Aorta (tissue), 5 donors: ENCODE results near the gene ZBTB7C. TPM values are rescaled to one million over a fixed set of nuclear protein-coding genes. Genes with fewer than 3 reads are reported as not detected.
"Not testable (repeated sequence)": the region's sequence is repeated elsewhere in the genome, so short reads cannot be mapped to it uniquely, and the experiment has no call there.

Source experiments
- ATAC-seq: fragments of 200-7000 bp; cut with Tn5 transposase; one replicate; pipeline ENCODE4 v1.9.1; 2022; ENCODE audit warnings: moderate library complexity; ENCODE audit not compliant: low FRiP score
- DNase-seq, 2 donors: peaks; one replicate each; pipeline ENCODE4 v3.0.0-alpha.2; 2020
- H3K27ac ChIP-seq, 2 donors: one replicate each; pipeline ENCODE4 v1.5.1; 2013; ENCODE audit warnings: low read length in 2 of 2, mild to moderate bottlenecking in 2 of 2, moderate library complexity in 2 of 2, control low read depth in 1 of 2, inconsistent platforms in 1 of 2, low read depth in 1 of 2
- H3K27me3 ChIP-seq, 2 donors: one replicate each; pipeline ENCODE4 v1.6.1; 2013; ENCODE audit warnings: control low read depth in 1 of 2, low read length in 1 of 2, mild to moderate bottlenecking in 1 of 2, moderate library complexity in 1 of 2; ENCODE audit not compliant: insufficient read depth in 2 of 2, control insufficient read depth in 1 of 2
- H3K36me3 ChIP-seq, 2 donors: one replicate each; pipeline ENCODE4 v1.6.1; 2013; ENCODE audit warnings: control low read depth in 1 of 2, low read length in 1 of 2, mild to moderate bottlenecking in 1 of 2; ENCODE audit not compliant: insufficient read depth in 2 of 2, control insufficient read depth in 1 of 2
- H3K4me1 ChIP-seq, 2 donors: one replicate each; pipeline ENCODE4 v1.6.1; 2013; ENCODE audit warnings: low read length in 2 of 2, control low read depth in 1 of 2, mild to moderate bottlenecking in 1 of 2, moderate library complexity in 1 of 2; ENCODE audit not compliant: insufficient read depth in 2 of 2, control insufficient read depth in 1 of 2
- H3K4me3 ChIP-seq, 2 donors: one replicate each; pipeline ENCODE4 v1.5.1; 2013; ENCODE audit warnings: low read length in 2 of 2, control low read depth in 1 of 2, mild to moderate bottlenecking in 1 of 2
- H3K9me3 ChIP-seq: one replicate; pipeline ENCODE4 v1.6.1; 2013; ENCODE audit warnings: mild to moderate bottlenecking, low read length; ENCODE audit not compliant: control insufficient read depth
- WGBS, 2 donors: extraction: QIAGEN DNeasy Blood & Tissue Kit; methylation state at CpG; one replicate each; pipeline ENCODE4 v1.1.7; 2013; 5-methylcytosine and 5-hydroxymethylcytosine counted together
- intact Hi-C, 2 donors: fragments of 100-400 bp; cut with DNase I; formaldehyde crosslinking; loops; one replicate each; pipeline versions ENCODE4 v1.14.2 to v1.15.0; 2022
- polyA plus RNA-seq, 2 donors: library from polyadenylated mRNA; stranded (reverse); fragments of 200-250 nt; gene quantifications; one replicate each; pipeline ENCODE4 v1.2.3, GENCODE V29; 2013
- total RNA-seq, 2 donors: library from RNA; stranded (reverse); fragmentation: NEBNext Ultra II Directional; extraction: Animal tissue kit (Norgen Biotek cat#: 25700); gene quantifications; one replicate each; pipeline ENCODE4 v1.2.1, GENCODE V29; 2021
- donor health status: healthy with polysubstance abuse.
- donor health status: Bipolar disorder and iron deficiency.
- donor health status: DM: no; HTN: no; CAD: no.
- donor health status: DM: no; HTN: no; CAD: no.
- donor health status: DM: yes; HTN: yes; CAD: no.

The ZBTB7C gene
- total and polyA plus RNA-seq, 4 donors, result 0.69 to 22.4 (median 10.0) TPM

DNA sequence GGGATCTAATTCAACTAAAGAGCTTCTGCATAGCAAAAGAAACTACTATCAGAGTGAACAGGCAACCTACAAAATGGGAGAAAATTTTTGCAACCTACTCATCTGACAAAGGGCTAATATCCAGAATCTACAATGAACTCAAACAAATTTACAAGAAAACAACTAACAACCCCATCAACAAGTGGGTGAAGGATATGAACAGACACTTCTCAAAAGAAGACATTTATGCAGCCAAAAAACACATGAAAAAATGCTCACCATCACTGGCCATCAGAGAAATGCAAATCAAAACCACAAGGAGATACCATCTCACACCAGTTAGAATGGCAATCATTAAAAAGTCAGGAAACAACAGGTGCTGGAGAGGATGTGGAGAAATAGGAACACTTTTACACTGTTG, 127.7 kb downstream of the ZBTB7C start:
- intact Hi-C loops, H3K4me3 ChIP-seq, H3K36me3 ChIP-seq, H3K9me3 ChIP-seq, ATAC-seq, H3K4me1 ChIP-seq, DNase-seq, H3K27ac ChIP-seq, H3K27me3 ChIP-seq: not testable (repeated sequence)

DNA sequence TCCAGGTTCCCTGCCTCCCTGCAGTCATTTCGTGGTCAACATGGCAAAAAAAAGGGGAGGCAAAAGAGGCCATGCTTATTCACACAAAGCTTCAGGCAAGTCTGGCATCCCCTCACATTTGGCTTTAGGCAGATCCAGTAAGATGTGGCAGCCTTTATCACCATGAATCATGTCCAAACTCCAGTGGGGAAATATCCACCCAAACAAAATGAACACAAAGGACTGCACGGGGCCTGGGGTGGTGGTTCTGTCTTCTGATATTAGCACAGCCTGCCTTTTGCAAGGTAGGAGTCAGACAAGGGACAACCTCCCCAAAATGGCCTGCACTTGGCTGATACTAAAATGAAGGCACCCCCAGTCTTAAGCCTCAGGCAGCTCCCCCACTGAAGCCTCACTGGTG, 129.9 kb downstream of the ZBTB7C start:
- no peak for DNase-seq
- H3K9me3 ChIP-seq, result no peaks in the 10 kb centered on the region
- no peaks in the 10 kb centered on the region for H3K27me3 ChIP-seq
- H3K36me3 ChIP-seq, result no peaks in the 10 kb centered on the region
- WGBS, 2 donors, result 19 to 23% methylated on average over 2 of the region's 2 CpGs
- H3K4me3 ChIP-seq, result no peak overlapping the region
- intact Hi-C loops, result no loop called here
- ATAC-seq, result no peak
- no peak overlapping the region for H3K27ac ChIP-seq
- no peaks in the 10 kb centered on the region for H3K4me1 ChIP-seq

DNA sequence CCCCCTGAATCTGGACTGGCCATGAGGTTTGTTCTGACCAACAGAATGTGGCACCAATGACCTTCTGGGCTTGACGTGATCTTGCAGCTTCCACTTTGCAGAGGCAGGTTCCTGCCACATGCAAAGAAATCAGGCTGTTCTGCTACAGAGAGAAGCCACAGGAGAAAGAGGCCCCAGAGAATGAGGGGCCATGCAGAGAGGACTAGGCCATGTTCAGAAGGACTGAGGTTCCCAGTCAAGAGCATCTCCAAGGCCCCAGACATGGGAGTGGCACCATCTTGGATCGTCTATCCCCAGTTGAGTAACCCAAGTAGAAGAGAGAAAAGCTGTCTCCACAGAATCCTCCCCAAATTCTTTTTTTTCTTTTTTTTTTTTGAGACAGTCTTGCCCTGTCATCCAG, 131.1 kb downstream of the ZBTB7C start:
- H3K4me3 ChIP-seq, result no peak overlapping the region
- 91 to 93% methylated on average over 2 of the region's 2 CpGs for WGBS, 2 donors
- H3K9me3 ChIP-seq, result no peaks in the 10 kb centered on the region
- H3K36me3 ChIP-seq, result no peaks in the 10 kb centered on the region
- H3K27me3 ChIP-seq, result no peaks in the 10 kb centered on the region
- no peak overlapping the region for H3K27ac ChIP-seq
- no peak for ATAC-seq
- intact Hi-C loops, result no loop called here
- no peak for DNase-seq
- H3K4me1 ChIP-seq, result no peaks in the 10 kb centered on the region

DNA sequence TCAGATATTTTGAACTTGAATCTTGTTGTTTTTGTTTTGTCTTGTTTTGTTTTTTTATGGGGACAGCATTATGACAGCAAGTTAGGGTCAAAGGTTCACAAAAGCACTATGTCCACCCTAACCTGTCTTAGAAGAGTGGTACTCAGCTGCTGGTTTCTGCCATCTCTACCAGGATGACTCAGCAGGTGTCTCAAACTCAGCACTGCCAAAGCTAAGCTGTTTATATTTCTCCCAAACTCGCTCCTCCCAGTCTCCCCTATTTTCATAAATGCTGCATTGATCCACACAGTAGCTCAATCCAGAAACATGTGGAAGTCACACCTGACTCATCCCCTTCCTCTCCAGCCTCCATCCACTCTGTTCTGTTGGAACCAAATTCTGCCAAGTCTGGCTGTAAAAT, 134.9 kb downstream of the ZBTB7C start:
- Histone ChIP-seq H3K9me3 (no peaks in the 10 kb centered on the region), H3K4me1 (no peaks in the 10 kb centered on the region), H3K4me3 (no peak overlapping the region), H3K27ac (no peak overlapping the region), H3K36me3 (no peaks in the 10 kb centered on the region), H3K27me3 (no peaks in the 10 kb centered on the region)
- intact Hi-C loops, result no loop called here
- ATAC-seq, result no peak
- DNase-seq, result no peak
- WGBS, 2 donors, result 72 to 76% methylated on average over 1 of the region's 1 CpG

DNA sequence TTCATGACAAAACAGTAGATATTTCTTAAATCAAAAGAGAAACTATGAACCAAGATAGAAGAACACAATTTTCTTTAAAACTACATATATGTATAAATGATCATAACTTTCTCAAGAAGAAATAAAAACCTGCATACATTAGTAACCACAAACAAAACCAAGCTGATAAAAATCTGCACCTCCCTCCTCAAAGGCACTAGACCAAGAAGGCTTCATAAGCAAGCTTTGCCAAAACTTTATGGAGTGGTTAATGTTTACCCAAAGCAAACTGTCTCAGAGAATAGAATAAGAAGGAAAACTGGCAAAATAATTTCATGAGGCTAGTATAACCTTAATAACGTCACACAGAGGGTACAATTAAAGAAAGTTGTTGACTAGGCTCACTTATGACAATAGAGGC, 138.3 kb downstream of the ZBTB7C start:
- H3K27ac ChIP-seq, result no peak overlapping the region
- DNase-seq, result no peak
- H3K36me3 ChIP-seq, result no peaks in the 10 kb centered on the region
- WGBS, 2 donors, result 44% methylated on average over 1 of the region's 1 CpG
- intact Hi-C loops, result no loop called here
- H3K9me3 ChIP-seq, result no peaks in the 10 kb centered on the region
- H3K4me1 ChIP-seq, result no peaks in the 10 kb centered on the region
- no peak for ATAC-seq
- no peaks in the 10 kb centered on the region for H3K27me3 ChIP-seq
- H3K4me3 ChIP-seq, result no peak overlapping the region

DNA sequence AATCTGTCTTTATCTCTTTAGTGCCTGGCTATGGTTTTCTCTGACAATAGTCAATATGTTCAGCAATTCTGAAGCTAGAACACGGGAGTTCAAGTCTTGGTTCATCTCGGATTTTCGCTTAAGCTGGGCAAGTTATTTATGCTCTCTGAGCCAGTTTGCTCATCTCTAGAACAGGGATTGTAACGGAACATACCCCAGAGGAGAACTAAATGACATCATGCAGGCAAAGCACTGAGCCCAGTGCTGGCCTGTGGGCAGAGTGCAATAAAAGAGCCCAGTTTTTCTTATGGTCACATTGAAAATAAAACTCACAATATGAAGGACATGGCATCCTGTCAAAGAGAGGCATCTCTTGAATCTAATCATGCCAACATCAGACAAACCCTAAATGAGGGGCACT, 143.9 kb downstream of the ZBTB7C start:
- Histone ChIP-seq H3K27ac (no peak overlapping the region), H3K4me3 (no peak overlapping the region), H3K36me3 (no peaks in the 10 kb centered on the region), H3K9me3 (no peaks in the 10 kb centered on the region), H3K27me3 (no peaks in the 10 kb centered on the region), H3K4me1 (no peaks in the 10 kb centered on the region)
- intact Hi-C loops, result no loop called here
- DNase-seq (no peak), ATAC-seq (peak; percentile 66)
- 67 to 72% methylated on average over 4 of the region's 4 CpGs for WGBS, 2 donors

DNA sequence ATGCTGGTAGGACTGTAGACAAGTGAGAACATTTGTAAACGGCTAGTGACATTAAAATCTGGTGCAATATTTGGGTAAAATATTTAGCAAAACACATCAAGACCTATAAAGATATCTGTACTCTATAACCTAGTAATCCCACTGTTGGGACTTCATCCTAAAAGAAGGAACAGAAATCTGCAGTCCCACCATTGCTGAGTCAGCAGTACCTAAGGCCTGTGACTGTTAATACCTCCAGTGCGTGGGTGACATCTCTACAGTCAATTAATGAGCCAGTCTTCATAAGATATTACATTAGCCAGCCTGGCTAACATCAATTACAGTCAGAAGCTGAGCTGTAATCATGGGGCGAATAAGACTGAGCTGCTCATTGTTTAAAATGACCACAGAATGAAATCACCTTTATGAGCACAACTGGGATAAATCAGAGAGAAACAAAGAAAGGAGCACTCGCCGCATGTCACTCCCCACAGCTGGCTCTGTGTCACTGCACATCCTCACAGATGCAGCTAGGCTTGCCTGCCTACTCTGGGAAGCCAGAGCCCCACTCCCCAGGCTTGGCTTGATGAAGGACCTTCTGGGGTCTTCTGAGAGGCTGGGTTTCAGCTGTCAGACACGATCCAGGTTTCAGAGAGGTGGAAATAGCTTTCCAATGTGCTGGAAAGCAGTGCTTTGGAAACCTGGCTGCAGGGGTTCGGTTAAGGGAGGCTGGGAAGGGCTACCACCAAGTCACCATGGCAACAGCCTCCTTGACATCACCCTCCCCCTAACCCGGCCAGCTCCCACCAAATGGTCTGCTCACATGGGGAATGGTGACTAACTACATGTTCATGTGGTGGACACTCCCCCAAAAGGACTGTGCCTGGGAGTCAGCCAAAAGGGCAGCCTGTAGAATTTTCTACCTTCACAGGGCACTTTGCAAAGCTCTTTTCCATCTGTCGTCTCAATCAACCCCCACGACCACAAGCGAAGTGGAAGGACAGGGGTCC, 145.0 kb downstream of the ZBTB7C start:
- no peaks in the 10 kb centered on the region for H3K27me3 ChIP-seq
- no peaks in the 10 kb centered on the region for H3K36me3 ChIP-seq
- no peak overlapping the region for H3K27ac ChIP-seq
- WGBS, 2 donors, result 78 to 88% methylated on average over 11 of the region's 11 CpGs
- no peaks in the 10 kb centered on the region for H3K9me3 ChIP-seq
- no peak overlapping the region for H3K4me3 ChIP-seq
- ATAC-seq (no peak), DNase-seq (peak in 1 of 2 donors; percentile 52)
- H3K4me1 ChIP-seq, result no peaks in the 10 kb centered on the region
- intact Hi-C loops, result no loop called here

DNA sequence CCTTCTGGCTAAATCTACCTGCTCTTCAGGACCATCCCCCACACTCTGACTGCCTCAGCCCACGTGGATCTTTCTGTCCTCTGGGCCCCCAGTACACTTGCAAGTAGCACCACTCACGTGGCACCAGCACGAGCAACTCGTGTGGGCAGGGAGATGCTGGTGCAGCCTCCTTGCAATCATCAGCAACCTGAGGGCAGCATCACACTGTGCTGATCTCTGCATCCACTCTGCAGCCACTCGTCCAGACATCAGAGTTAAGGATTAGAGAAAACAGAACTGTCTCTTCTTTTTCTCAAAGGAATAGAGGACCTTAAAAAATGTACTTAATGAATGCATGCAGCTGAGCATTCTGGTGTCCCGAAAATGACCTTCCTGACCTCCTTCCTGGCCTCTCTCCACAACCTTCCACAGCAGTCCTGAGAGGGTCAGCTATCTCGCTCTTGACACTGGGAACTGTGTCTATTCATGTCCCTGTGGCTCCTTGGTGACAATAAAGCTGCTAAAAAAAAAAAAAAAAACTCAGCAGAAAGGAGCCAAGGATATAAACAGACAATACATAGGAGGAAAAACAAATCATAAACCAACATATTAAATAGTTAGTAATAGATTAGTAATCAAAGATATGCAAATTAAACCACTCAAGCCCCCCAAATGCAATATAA, 145.9 kb downstream of the ZBTB7C start:
- H3K36me3 ChIP-seq, result no peaks in the 10 kb centered on the region
- DNase-seq (no peak), ATAC-seq (no peak)
- no peak overlapping the region for H3K4me3 ChIP-seq
- H3K27me3 ChIP-seq, result no peaks in the 10 kb centered on the region
- WGBS, 2 donors, result 85 to 87% methylated on average over 7 of the region's 7 CpGs
- intact Hi-C loops, result no loop called here
- no peak overlapping the region for H3K27ac ChIP-seq
- H3K9me3 ChIP-seq, result no peaks in the 10 kb centered on the region
- no peaks in the 10 kb centered on the region for H3K4me1 ChIP-seq

DNA sequence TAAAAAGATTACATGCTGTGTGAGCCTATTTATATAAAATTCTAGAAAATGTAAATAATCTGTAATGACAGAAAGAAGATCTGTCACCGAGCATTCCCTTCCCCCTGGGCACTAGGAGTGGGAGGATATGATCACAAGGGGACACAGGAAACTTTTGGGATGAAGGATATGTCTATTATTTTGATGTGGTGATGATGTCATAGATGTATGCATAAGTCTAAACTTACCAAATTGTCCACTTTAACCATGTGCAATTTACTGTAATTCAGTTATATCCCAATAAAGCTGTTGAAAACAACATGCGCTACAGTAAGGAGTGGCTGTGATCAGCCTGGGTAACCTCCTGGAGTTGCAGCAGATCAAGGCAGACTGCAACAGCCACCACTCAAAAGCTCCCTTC, 148.9 kb downstream of the ZBTB7C start:
- Histone ChIP-seq H3K9me3 (no peaks in the 10 kb centered on the region), H3K4me3 (no peak overlapping the region), H3K4me1 (no peaks in the 10 kb centered on the region), H3K27ac (no peak overlapping the region), H3K27me3 (no peaks in the 10 kb centered on the region), H3K36me3 (no peaks in the 10 kb centered on the region)
- no peak for ATAC-seq
- intact Hi-C loops, result no loop called here
- 68 to 82% methylated on average over 2 of the region's 2 CpGs for WGBS, 2 donors
- DNase-seq, result no peak
